Gastroesophageal sphincter (tissue), 3 donors: ENCODE data around the gene SYNPO.

Experiments used
- CTCF ChIP-seq, 4 experiments: fragments of 200-600 bp in 2 of 4; fragments of 450-650 bp in 2 of 4; sonication (generic) in 1 of 4; IDR thresholded peaks; one replicate each; pipeline ENCODE4 v1.5.1; 2017 to 2019; ENCODE audit warnings: antibody characterized with exemption in 4 of 4, mild to moderate bottlenecking in 2 of 4, moderate library complexity in 2 of 4
- EP300 ChIP-seq: sonication (generic); formaldehyde crosslinking; IDR thresholded peaks from one replicate; pipeline ENCODE4 v1.6.1; 2017; ENCODE audit warnings: antibody characterized with exemption, mild to moderate bottlenecking
- POLR2A ChIP-seq, 2 donors: fragments of 450-650 bp; IDR thresholded peaks; one replicate each; pipeline ENCODE4 v1.6.1; 2017; ENCODE audit warnings: antibody characterized with exemption in 2 of 2, mild to moderate bottlenecking in 2 of 2, moderate library complexity in 1 of 2
- POLR2AphosphoS5 ChIP-seq: sonication (generic); formaldehyde crosslinking; IDR thresholded peaks from one replicate; pipeline ENCODE4 v1.6.1; 2017; ENCODE audit warnings: antibody characterized with exemption

- TF ChIP-seq CTCF (IDR thresholded peaks at IDR 0.05) (no peak), EP300 (no peak), POLR2A (IDR thresholded peaks at IDR 0.05) (no peak), POLR2AphosphoS5 (no peak)
These were observed 10.9 kb downstream of the SYNPO start for GRCh38 chr5:150651382-150651781.
